GM12878 (cell line): ENCODE data around the gene UQCRQ. TPM values are rescaled to one million over a fixed set of nuclear protein-coding genes. Genes with fewer than 3 reads are reported as not detected.

Experiments used
- ATAC-seq: fragments of 200-7000 bp; cut with Tn5 transposase; 3 replicates; pipeline ENCODE4 v1.9.1; 2020; ENCODE audit warnings: mild to moderate bottlenecking, moderate library complexity
- BruUV-seq: library from RNA; stranded (reverse); fragments of 400-500 nt; replicated peaks from 2 replicates; lab custom pipeline; 2021; lab: Mats Ljungman, UMichigan
- CTCF ChIA-PET: fragments of 300-600 bp; sonication (Branson Sonifier 250); formaldehyde crosslinking; extraction: SDS; loops from one replicate; lab custom pipeline; 2021; ENCODE audit warnings: inconsistent platforms; lab: Yijun Ruan, JAX
- POLR2A ChIA-PET: fragments of 350-600 bp; formaldehyde crosslinking; extraction: SDS; loops from one replicate; lab custom pipeline; 2021; ENCODE audit warnings: inconsistent platforms; lab: Charles Lee
- RAD21 ChIA-PET: fragments of 300-600 bp; sonication (Branson Sonifier 250); formaldehyde crosslinking; loops from one replicate; lab custom pipeline; 2023; ENCODE audit warnings: antibody characterized with exemption; ENCODE audit not compliant: unreplicated experiment; lab: Charles Lee
- SMC1A ChIA-PET: fragments of 300-600 bp; sonication (Branson Sonifier 250); formaldehyde crosslinking; loops from one replicate; lab custom pipeline; 2023; ENCODE audit not compliant: unreplicated experiment, uncharacterized antibody; lab: Charles Lee
- DNase-seq: peaks from one replicate; pipeline ENCODE4 v3.0.0-alpha.2; 2011; ENCODE audit warnings: low read depth, low spot score
- FAIRE-seq: peaks from 3 replicates; lab custom pipeline; 2011; peaks lifted over from hg19 to GRCh38; lab: Jason Lieb, UNC
- H2AFZ ChIP-seq: 2 replicates; pipeline ENCODE4 v1.6.0; 2011; ENCODE audit warnings: low read depth, low read length, control low read depth; ENCODE audit not compliant: control insufficient read depth
- H3K27ac ChIP-seq: 2 replicates; pipeline ENCODE4 v1.5.1; 2011; ENCODE audit warnings: control low read depth; ENCODE audit not compliant: control insufficient read depth, insufficient read depth
- H3K27me3 ChIP-seq, 2 experiments: replicated peaks in 1 of 2; 2 replicates each; pipeline versions ENCODE4 v1.6.0 to v1.6.1; 2011; ENCODE audit warnings: low read length in 1 of 2; ENCODE audit not compliant: control insufficient read depth in 2 of 2, insufficient read depth in 2 of 2
- H3K36me3 ChIP-seq, 2 experiments: 2 replicates each; pipeline ENCODE4 v1.5.1; 2011; ENCODE audit warnings: low read length in 1 of 2; ENCODE audit not compliant: control insufficient read depth in 2 of 2, insufficient read depth in 2 of 2
- H3K4me1 ChIP-seq: 2 replicates; pipeline ENCODE4 v1.6.1; 2011; ENCODE audit warnings: mild to moderate bottlenecking, low read length, moderate library complexity, mixed read lengths; ENCODE audit not compliant: control insufficient read depth, insufficient read depth
- H3K4me2 ChIP-seq: 2 replicates; pipeline ENCODE4 v1.6.0; 2011; ENCODE audit warnings: control low read depth; ENCODE audit not compliant: control insufficient read depth, insufficient read depth
- H3K4me3 ChIP-seq: fragments of 200-600 bp; sonication (generic); 2 replicates; pipeline ENCODE4 v1.5.1; 2016
- H3K79me2 ChIP-seq: 2 replicates; pipeline ENCODE4 v1.6.0; 2011; ENCODE audit warnings: low read length; ENCODE audit not compliant: control insufficient read depth, insufficient read depth
- H3K9ac ChIP-seq: 2 replicates; pipeline ENCODE4 v1.8.0; 2011; ENCODE audit warnings: low read length, control low read depth, mixed read lengths; ENCODE audit not compliant: control insufficient read depth, insufficient read depth
- H3K9me3 ChIP-seq: replicated peaks from 3 replicates; pipeline ENCODE4 v1.5.1; 2011; ENCODE audit warnings: mild to moderate bottlenecking, low read length; ENCODE audit not compliant: control insufficient read depth, insufficient read depth
- H4K20me1 ChIP-seq: 2 replicates; pipeline ENCODE4 v1.6.0; 2011; ENCODE audit not compliant: control insufficient read depth, insufficient read depth
- NBN ChIP-seq: fragments of 450-650 bp; IDR thresholded peaks from 2 replicates; pipeline ENCODE4 v1.6.1; 2016
- NFYA ChIP-seq: IDR thresholded peaks from 2 replicates; pipeline ENCODE4 v1.6.1; 2011; ENCODE audit warnings: low read depth, mild to moderate bottlenecking, low read length, improper control_type of control experiment, borderline replicate concordance
- SIN3A ChIP-seq: IDR thresholded peaks from 2 replicates; pipeline ENCODE4 v1.6.1; 2012; ENCODE audit warnings: low read depth, low read length, improper control_type of control experiment
- WGBS: methylation state at CpG from one replicate; pipeline ENCODE4 v1.1.6; 2016; ENCODE audit warnings: low lambda C conversion rate; ENCODE audit not compliant: insufficient replicate concordance, insufficient coverage; ENCODE audit errors: missing lambda C conversion rate; 5-methylcytosine and 5-hydroxymethylcytosine counted together
- in situ Hi-C: fragments of 300-500 bp; cut with MboI; formaldehyde crosslinking; loops from 9 replicates; pipeline ENCODE4 v1.14.3; 2018; ENCODE audit warnings: mixed read lengths
- intact Hi-C: fragments of 100-400 bp; cut with micrococcal nuclease; formaldehyde crosslinking; loops from one replicate; pipeline ENCODE4 v1.14.2; 2022; ENCODE audit not compliant: unreplicated experiment
- polyA plus RNA-seq, 11 experiments: library from polyadenylated mRNA; depleted of rRNA in 4 of 11; unstranded in 6 of 11; stranded (reverse) in 5 of 11; fragments of >200 nt; fragmentation: Nextera tagmentation in 4 of 11; fragmentation: Illumina TruSeq in 1 of 11; extraction: Ambion mirVana in 4 of 11; extraction: Trizol in 1 of 11; gene quantifications; 1 replicate in 1 of 11; 2 replicates in 10 of 11; pipeline versions ENCODE4 v1.2.1 to v1.2.3, GENCODE V29; 2011 to 2016; ENCODE audit warnings: inconsistent platforms in 2 of 11, missing spikeins in 2 of 11, low read depth in 1 of 11
- total RNA-seq, 4 experiments: library from RNA; depleted of rRNA in 3 of 4; stranded (reverse); fragments of >200 nt in 3 of 4; fragmentation: Illumina TruSeq in 1 of 4; extraction: Trizol in 1 of 4; gene quantifications; 2 replicates each; pipeline versions ENCODE4 v1.2.1 to v1.2.3, GENCODE V29; 2013 to 2021
- TF ChIP-seq, protein P1 (sequence below): fragments of 450-650 bp; IDR thresholded peaks from 2 replicates; pipeline ENCODE4 v1.6.1; 2014; ENCODE audit warnings: mild to moderate bottlenecking

Gene UQCRQ
- total and polyA plus RNA-seq, 10 of the 15 experiments (the other 5 are each of a cell fraction or from before 2014, with no cell fraction given), result 121 to 1,579 (median 408) TPM

DNA sequence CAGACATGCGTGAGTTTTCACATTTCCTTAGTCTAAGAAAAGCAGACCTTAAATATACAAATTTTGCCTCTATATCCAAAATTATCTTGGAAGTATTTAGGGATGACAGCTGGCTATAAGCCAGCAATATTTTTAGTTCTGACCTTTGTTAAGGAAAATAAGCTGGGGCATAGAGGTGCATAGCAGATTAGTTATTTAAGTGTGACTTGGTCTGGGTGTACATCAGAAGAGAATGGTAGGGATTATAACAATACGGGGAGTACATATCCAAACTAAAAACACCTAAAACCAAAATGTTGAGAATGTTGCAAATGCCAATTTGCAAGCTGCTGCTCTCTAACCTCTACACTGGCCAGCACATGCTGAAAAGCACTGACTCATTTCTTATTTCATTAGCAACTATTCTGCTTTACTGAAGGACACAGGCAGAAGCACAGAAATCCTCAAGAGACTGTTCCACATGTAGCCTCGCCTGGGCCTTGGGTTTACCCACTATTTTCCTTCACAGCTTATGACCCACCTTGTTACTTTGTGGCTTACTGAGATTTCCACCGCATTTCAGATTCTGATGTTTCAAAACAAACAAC is 29.4 kb downstream of the UQCRQ start (continued):
- TF ChIP-seq, protein P1, sequence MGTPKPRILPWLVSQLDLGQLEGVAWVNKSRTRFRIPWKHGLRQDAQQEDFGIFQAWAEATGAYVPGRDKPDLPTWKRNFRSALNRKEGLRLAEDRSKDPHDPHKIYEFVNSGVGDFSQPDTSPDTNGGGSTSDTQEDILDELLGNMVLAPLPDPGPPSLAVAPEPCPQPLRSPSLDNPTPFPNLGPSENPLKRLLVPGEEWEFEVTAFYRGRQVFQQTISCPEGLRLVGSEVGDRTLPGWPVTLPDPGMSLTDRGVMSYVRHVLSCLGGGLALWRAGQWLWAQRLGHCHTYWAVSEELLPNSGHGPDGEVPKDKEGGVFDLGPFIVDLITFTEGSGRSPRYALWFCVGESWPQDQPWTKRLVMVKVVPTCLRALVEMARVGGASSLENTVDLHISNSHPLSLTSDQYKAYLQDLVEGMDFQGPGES, result no peak
- no peak for TF ChIP-seq NFYA

DNA sequence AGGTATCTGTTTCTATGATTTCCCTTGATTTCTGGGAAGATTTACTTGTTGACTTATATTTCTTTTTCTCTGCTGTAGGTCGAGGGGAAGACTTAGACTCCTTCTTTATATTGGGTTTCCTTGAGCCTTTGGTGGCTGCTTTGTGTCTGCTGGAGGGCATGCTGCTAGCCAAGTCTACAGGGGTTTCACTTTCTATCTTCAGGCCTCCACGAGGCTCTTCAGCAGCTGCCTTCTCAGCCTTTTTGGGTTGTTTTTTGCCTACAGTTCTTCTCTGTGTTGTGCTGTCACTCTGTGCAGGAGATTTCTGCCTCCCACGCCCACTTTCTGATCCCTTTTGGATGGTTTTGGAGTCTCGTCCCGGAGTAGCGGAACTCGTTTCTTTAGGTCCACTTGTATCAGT is 30.2 kb downstream of the UQCRQ start:
- Histone ChIP-seq H3K4me3 (no peak overlapping the region), H3K79me2 (no peaks in the 10 kb centered on the region), H3K27me3 (no peaks in the 10 kb centered on the region), H3K4me1 (no peaks in the 10 kb centered on the region), H2AFZ (no peak overlapping the region), H3K9ac (no peak overlapping the region), H3K9me3 (no peaks in the 10 kb centered on the region), H3K4me2 (no peak overlapping the region), H3K36me3 (peaks cover 11 to 19% of the 10 kb centered on the region in 2 experiments), H3K27ac (no peak overlapping the region), H4K20me1 (no peaks in the 10 kb centered on the region)
- no peak for ATAC-seq
- DNase-seq, result no peak
- in situ Hi-C loops (no loop called here), intact Hi-C loops (no loop called here)
- RAD21 ChIA-PET, result no interaction called here
- BruUV-seq, result TSS peak; percentile 35
- SMC1A ChIA-PET, result interaction anchor here (1.5 kb wide), 1 partner anchor 51 kb away, joined by 3 read pairs; no protein-coding TSS in a partner anchor
- POLR2A ChIA-PET, result no interaction called here
- no peak for FAIRE-seq
- CTCF ChIA-PET, result no interaction called here
- WGBS, result 91% methylated on average over 7 of the region's 7 CpGs
- TF ChIP-seq SIN3A (no peak), NBN (no peak)
